HG03095 (cell line): ENCODE data around the gene ADAP1.

Source experiments
- ATAC-seq: cut with Tn5 transposase; IDR thresholded peaks from one replicate; pipeline ENCODE4 v1.9.1; 2021; ENCODE audit warnings: moderate library complexity; ENCODE audit not compliant: unreplicated experiment

The ADAP1 gene

GRCh38 chr7:923108-924041 is 31.1 kb downstream of the ADAP1 start:
- peak; percentile 76 for ATAC-seq

- no peak for ATAC-seq
Measured at GRCh38 chr7:922334-923107, 32.0 kb downstream of the ADAP1 start.

- no peak for ATAC-seq
Measured at GRCh38 chr7:921581-922333, 32.7 kb downstream of the ADAP1 start.

- no peak for ATAC-seq
Measured at GRCh38 chr7:921071-921461, 33.4 kb downstream of the ADAP1 start.

- no peak for ATAC-seq
Measured at GRCh38 chr7:920351-921070, 34.0 kb downstream of the ADAP1 start.

GRCh38 chr7:919924-920341 is 34.5 kb downstream of the ADAP1 start:
- ATAC-seq = no peak

- ATAC-seq = no peak
Measured at GRCh38 chr7:919114-919442, 35.4 kb downstream of the ADAP1 start.

- ATAC-seq = no peak
Measured at GRCh38 chr7:918441-919113, 35.9 kb downstream of the ADAP1 start.

GRCh38 chr7:918118-918425 is 36.4 kb downstream of the ADAP1 start:
- ATAC-seq = no peak

GRCh38 chr7:917255-918117 is 37.0 kb downstream of the ADAP1 start:
- no peak for ATAC-seq

GRCh38 chr7:916291-916941 is 38.1 kb downstream of the ADAP1 start:
- ATAC-seq = no peak

- no peak for ATAC-seq
Measured at GRCh38 chr7:915291-916218, 38.9 kb downstream of the ADAP1 start.

GRCh38 chr7:914521-915194 is 39.8 kb downstream of the ADAP1 start:
- no peak for ATAC-seq

GRCh38 chr7:913736-914520 is 40.6 kb downstream of the ADAP1 start:
- no peak for ATAC-seq

GRCh38 chr7:911791-912480 is 42.5 kb downstream of the ADAP1 start:
- no peak for ATAC-seq

- no peak for ATAC-seq
Measured at GRCh38 chr7:910931-911431, 43.5 kb downstream of the ADAP1 start.
